Ishikawa (cell line): ENCODE data around the gene PIP4K2C.

ENCODE experiments used
- CEBPB ChIP-seq: IDR thresholded peaks from 2 replicates; pipeline ENCODE4 v1.6.1; 2012
- EGR1 ChIP-seq: IDR thresholded peaks from 2 replicates; pipeline ENCODE4 v1.6.1; 2012
- EP300 ChIP-seq: IDR thresholded peaks from 2 replicates; pipeline ENCODE4 v1.6.1; 2012; ENCODE audit warnings: borderline replicate concordance
- FOXM1 ChIP-seq: IDR thresholded peaks from 2 replicates; pipeline ENCODE4 v1.6.1; 2012; ENCODE audit warnings: low read depth, borderline replicate concordance
- MAX ChIP-seq: IDR thresholded peaks from 2 replicates; pipeline ENCODE4 v1.6.1; 2012
- NFIC ChIP-seq: IDR thresholded peaks from 2 replicates; pipeline ENCODE4 v1.6.1; 2012
- RAD21 ChIP-seq: IDR thresholded peaks from 2 replicates; pipeline ENCODE4 v1.6.1; 2012; ENCODE audit warnings: low read depth
- TAF1 ChIP-seq: IDR thresholded peaks from 2 replicates; pipeline ENCODE4 v1.6.1; 2012; ENCODE audit warnings: low read depth, mild to moderate bottlenecking
- TEAD4 ChIP-seq: IDR thresholded peaks from 2 replicates; pipeline ENCODE4 v1.6.1; 2012
- TF ChIP-seq, protein P1 (sequence below): IDR thresholded peaks from 2 replicates; pipeline ENCODE4 v1.6.1; 2012; ENCODE audit warnings: low read depth, mild to moderate bottlenecking

GRCh38 chr12:57564178-57564740 is 26.7 kb upstream of the PIP4K2C start:
- TF ChIP-seq, protein P1, sequence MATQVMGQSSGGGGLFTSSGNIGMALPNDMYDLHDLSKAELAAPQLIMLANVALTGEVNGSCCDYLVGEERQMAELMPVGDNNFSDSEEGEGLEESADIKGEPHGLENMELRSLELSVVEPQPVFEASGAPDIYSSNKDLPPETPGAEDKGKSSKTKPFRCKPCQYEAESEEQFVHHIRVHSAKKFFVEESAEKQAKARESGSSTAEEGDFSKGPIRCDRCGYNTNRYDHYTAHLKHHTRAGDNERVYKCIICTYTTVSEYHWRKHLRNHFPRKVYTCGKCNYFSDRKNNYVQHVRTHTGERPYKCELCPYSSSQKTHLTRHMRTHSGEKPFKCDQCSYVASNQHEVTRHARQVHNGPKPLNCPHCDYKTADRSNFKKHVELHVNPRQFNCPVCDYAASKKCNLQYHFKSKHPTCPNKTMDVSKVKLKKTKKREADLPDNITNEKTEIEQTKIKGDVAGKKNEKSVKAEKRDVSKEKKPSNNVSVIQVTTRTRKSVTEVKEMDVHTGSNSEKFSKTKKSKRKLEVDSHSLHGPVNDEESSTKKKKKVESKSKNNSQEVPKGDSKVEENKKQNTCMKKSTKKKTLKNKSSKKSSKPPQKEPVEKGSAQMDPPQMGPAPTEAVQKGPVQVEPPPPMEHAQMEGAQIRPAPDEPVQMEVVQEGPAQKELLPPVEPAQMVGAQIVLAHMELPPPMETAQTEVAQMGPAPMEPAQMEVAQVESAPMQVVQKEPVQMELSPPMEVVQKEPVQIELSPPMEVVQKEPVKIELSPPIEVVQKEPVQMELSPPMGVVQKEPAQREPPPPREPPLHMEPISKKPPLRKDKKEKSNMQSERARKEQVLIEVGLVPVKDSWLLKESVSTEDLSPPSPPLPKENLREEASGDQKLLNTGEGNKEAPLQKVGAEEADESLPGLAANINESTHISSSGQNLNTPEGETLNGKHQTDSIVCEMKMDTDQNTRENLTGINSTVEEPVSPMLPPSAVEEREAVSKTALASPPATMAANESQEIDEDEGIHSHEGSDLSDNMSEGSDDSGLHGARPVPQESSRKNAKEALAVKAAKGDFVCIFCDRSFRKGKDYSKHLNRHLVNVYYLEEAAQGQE = no peak
- no peak for TF ChIP-seq TAF1
- TF ChIP-seq EP300 = no peak
- TF ChIP-seq EGR1 = no peak
- TF ChIP-seq TEAD4 = no peak
- no peak for TF ChIP-seq CEBPB
- TF ChIP-seq MAX = no peak
- no peak for TF ChIP-seq RAD21
- no peak for TF ChIP-seq FOXM1
- TF ChIP-seq NFIC = no peak
